ENCODE measurements around the gene PDE11A.

The PDE11A gene

GRCh38 chr2:177584030-177584692 is 488.4 kb downstream of the PDE11A start:
- no peaks in the 10 kb centered on the region for H3K4me1 ChIP-seq (ENCODE audit: insufficient read depth, low read length)
- no peak overlapping the region for H3K9ac ChIP-seq (ENCODE audit: low read depth, low read length)
- no peaks in the 10 kb centered on the region for H4K20me1 ChIP-seq (ENCODE audit: insufficient read depth, low read length)
- no peaks in the 10 kb centered on the region for H3K9me3 ChIP-seq (ENCODE audit: insufficient read depth, low read length, severe bottlenecking)
- no peaks in the 10 kb centered on the region for H3K27me3 ChIP-seq (ENCODE audit: insufficient read depth, low read length, poor library complexity)
- ATAC-seq (ENCODE audit: insufficient read depth, low read depth) = no peak
- no peaks in the 10 kb centered on the region for H3K36me3 ChIP-seq (ENCODE audit: insufficient read depth, low read length)
- no peak overlapping the region for H3K27ac ChIP-seq (ENCODE audit: low read length)
- no peak overlapping the region for H3K4me3 ChIP-seq (ENCODE audit: low read depth in 1 of 2, low read length in 2 of 2)
- DNase-seq = no peak
- H3K79me2 ChIP-seq (ENCODE audit: insufficient read depth, low read length) = no peaks in the 10 kb centered on the region
- no peak overlapping the region for H3K4me2 ChIP-seq (ENCODE audit: insufficient read depth, low read length)
- no peak overlapping the region for H2AFZ ChIP-seq (ENCODE audit: low read depth, low read length)
- TF ChIP-seq EZH2 (IDR thresholded peaks at IDR 0.05; ENCODE audit: borderline replicate concordance, low read depth, low read length, severe bottlenecking) = no peak
- no peak for TF ChIP-seq CTCF (IDR thresholded peaks at IDR 0.05; ENCODE audit: borderline replicate concordance, extremely low read depth, low read length, poor library complexity, severe bottlenecking)

GRCh38 chr2:177582000-177582399 is 490.6 kb downstream of the PDE11A start:
- no peak overlapping the region for H3K4me2 ChIP-seq (ENCODE audit: insufficient read depth, low read length)
- H4K20me1 ChIP-seq (ENCODE audit: insufficient read depth, low read length) = no peaks in the 10 kb centered on the region
- no peak overlapping the region for H2AFZ ChIP-seq (ENCODE audit: low read depth, low read length)
- H3K79me2 ChIP-seq (ENCODE audit: insufficient read depth, low read length) = no peaks in the 10 kb centered on the region
- no peak overlapping the region for H3K4me3 ChIP-seq (ENCODE audit: low read depth in 1 of 2, low read length in 2 of 2)
- ATAC-seq (ENCODE audit: insufficient read depth, low read depth) (no peak), DNase-seq (no peak)
- no peak overlapping the region for H3K27ac ChIP-seq (ENCODE audit: low read length)
- TF ChIP-seq EZH2 (IDR thresholded peaks at IDR 0.05; ENCODE audit: borderline replicate concordance, low read depth, low read length, severe bottlenecking) (no peak), CTCF (IDR thresholded peaks at IDR 0.05; ENCODE audit: borderline replicate concordance, extremely low read depth, low read length, poor library complexity, severe bottlenecking) (no peak)
- H3K4me1 ChIP-seq (ENCODE audit: insufficient read depth, low read length) = no peaks in the 10 kb centered on the region
- H3K9me3 ChIP-seq (ENCODE audit: insufficient read depth, low read length, severe bottlenecking) = no peaks in the 10 kb centered on the region
- H3K9ac ChIP-seq (ENCODE audit: low read depth, low read length) = no peak overlapping the region
- H3K27me3 ChIP-seq (ENCODE audit: insufficient read depth, low read length, poor library complexity) = no peaks in the 10 kb centered on the region
- no peaks in the 10 kb centered on the region for H3K36me3 ChIP-seq (ENCODE audit: insufficient read depth, low read length)

- no peak overlapping the region for H3K9ac ChIP-seq (ENCODE audit: low read depth, low read length)
Measured at GRCh38 chr2:177579486-177580036, 493.0 kb downstream of the PDE11A start.

More at GRCh38 chr2:177579486-177580036, 493.0 kb downstream of the PDE11A start:
- H3K27ac ChIP-seq (ENCODE audit: low read length) = no peak overlapping the region
- DNase-seq (no peak), ATAC-seq (ENCODE audit: insufficient read depth, low read depth) (no peak)
- H3K79me2 ChIP-seq (ENCODE audit: insufficient read depth, low read length) = no peaks in the 10 kb centered on the region
- H3K9me3 ChIP-seq (ENCODE audit: insufficient read depth, low read length, severe bottlenecking) = no peaks in the 10 kb centered on the region
- H3K4me2 ChIP-seq (ENCODE audit: insufficient read depth, low read length) = no peak overlapping the region
- TF ChIP-seq CTCF (IDR thresholded peaks at IDR 0.05; ENCODE audit: borderline replicate concordance, extremely low read depth, low read length, poor library complexity, severe bottlenecking) = no peak
- no peak for TF ChIP-seq EZH2 (IDR thresholded peaks at IDR 0.05; ENCODE audit: borderline replicate concordance, low read depth, low read length, severe bottlenecking)
- H3K27me3 ChIP-seq (ENCODE audit: insufficient read depth, low read length, poor library complexity) = no peaks in the 10 kb centered on the region
- no peak overlapping the region for H3K4me3 ChIP-seq (ENCODE audit: low read depth in 1 of 2, low read length in 2 of 2)
- no peaks in the 10 kb centered on the region for H4K20me1 ChIP-seq (ENCODE audit: insufficient read depth, low read length)
- no peak overlapping the region for H2AFZ ChIP-seq (ENCODE audit: low read depth, low read length)
- H3K36me3 ChIP-seq (ENCODE audit: insufficient read depth, low read length) = no peaks in the 10 kb centered on the region
- H3K4me1 ChIP-seq (ENCODE audit: insufficient read depth, low read length) = no peaks in the 10 kb centered on the region

All from DND-41 (cell line).